ENCODE data around the gene MED29.

Gene MED29

DNA sequence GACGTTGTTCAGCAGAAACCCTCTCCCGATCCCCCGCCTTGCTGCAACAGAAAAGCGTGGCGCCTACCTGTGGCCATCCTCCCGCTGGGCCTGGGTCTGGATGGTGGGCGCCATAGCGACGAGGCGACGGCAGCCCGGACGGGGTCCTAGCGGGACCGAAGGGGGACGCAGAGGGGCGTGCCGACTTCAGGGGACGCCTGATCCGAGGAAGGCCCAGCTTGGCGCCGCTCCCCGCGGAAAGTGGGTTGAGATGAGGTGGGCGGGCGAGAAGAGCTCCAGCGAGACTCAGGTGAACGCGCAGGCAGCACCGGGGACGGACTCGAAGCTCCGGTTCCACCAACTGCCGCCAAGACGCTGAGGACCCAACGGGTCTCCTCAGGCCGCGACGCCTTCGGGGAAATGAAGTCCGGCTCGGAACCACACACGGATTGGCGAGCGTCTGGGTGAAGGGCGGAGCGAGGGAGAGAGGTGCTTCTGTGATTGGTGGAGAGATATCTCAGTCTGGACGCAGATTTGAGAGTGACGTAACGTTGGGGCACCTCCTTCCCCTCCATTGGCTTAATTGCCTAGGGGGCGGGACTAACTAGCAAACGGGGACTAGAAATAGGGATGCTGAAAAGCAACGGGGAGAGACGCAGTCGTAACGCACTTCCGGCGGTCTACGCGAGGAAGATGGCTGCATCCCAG is at the start of gene MED29, which contains the start of gene PAF1:
TSS of gene MED29 (plus strand) at position 628 of the 687 bp plus-strand sequence. CDS start at position 673, 45 bp downstream.
TSS of gene PAF1 (minus strand) at position 356 of the 687 bp plus-strand sequence. CDS start at position 114, 242 bp downstream.
- peak; percentile 100 for DNase-seq

- DNase-seq: peak; percentile 97
Measured at GRCh38 chr19:39341719-39342604, 49.2 kb upstream of the MED29 start, which contains the start of gene SAMD4B. SAMD4B (plus strand) TSS chr19:39342421; CDS start chr19:39356894, 14,473 bp downstream.

DNA sequence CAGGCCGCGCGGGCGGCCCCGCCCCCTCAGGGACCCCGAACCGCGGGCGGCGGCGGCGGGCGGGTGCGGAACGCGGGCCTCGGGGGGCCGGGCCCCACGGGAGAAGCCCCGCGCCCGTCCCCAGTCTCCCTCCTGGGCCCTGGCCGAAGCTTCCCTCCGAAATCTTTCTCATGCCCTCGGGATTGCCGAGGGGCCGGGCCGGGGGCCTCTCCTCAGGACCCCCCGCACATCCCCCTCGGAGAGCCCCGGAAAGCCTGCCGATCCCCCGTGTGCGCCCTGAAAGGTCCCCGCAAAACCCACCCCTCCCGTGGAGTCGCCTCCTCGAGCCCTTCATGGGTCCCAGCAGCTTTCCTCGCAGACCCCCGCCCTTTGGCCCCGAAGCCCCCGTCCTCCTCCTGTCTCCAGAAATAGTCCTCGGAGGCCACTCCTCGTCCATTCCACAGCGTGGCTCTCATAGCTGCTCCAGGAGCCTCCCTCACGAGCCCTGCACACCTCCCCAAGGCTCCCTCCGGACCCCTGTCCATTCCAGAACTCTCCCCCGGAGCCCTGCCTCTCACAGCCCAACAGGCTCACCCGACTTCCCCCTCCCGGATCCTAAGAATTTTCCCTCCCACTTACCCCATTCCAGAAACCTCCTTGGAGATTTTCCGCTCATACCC is 48.4 kb upstream of the MED29 start:
- no peak for DNase-seq

DNA sequence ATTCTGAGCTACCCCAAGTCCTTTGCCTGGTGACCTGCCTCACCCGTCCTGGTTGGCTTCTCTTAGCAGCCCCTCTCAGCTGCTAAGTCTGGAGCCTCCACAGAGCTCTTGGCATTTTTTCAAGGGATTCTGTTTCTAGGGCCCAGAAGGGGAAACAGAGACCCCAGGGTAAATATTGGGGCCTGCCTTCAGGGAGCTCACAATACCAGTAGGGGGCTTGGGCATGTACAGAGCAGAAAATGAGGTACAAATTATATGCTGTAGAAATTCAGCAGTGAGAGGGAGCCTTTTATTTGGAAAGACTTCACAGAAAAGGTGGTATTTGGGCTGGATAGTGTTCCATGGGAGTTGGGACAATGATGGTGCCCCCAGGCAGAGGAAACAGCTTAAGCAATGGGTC is 45.2 kb upstream of the MED29 start:
- DNase-seq: no peak

GRCh38 chr19:39347332-39348164 is 43.6 kb upstream of the MED29 start:
- no peak for DNase-seq

- DNase-seq: no peak
Measured at GRCh38 chr19:39349326-39349725, 41.9 kb upstream of the MED29 start.

DNA sequence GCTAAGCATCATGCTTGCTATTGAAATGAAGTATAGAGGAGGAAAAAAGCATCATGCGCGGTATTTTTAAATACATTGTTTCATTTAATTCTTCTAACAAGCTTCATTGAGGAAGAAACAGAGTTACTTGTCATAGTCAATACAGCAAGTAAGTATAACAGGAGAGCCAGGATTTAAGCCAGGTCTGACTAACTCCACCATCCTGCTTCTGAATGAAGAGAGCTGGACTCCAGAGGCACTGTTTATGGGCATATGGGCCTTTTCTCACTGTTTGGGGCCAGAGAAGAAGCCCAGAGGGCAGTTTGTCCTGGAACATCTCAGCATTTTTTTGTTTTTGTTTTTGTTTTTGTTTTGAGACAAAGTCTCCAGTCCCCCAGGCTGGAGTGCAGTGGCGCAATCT is 41.0 kb upstream of the MED29 start:
- no peak for DNase-seq

- DNase-seq: no peak
Measured at GRCh38 chr19:39351537-39352064, 39.6 kb upstream of the MED29 start.

DNA sequence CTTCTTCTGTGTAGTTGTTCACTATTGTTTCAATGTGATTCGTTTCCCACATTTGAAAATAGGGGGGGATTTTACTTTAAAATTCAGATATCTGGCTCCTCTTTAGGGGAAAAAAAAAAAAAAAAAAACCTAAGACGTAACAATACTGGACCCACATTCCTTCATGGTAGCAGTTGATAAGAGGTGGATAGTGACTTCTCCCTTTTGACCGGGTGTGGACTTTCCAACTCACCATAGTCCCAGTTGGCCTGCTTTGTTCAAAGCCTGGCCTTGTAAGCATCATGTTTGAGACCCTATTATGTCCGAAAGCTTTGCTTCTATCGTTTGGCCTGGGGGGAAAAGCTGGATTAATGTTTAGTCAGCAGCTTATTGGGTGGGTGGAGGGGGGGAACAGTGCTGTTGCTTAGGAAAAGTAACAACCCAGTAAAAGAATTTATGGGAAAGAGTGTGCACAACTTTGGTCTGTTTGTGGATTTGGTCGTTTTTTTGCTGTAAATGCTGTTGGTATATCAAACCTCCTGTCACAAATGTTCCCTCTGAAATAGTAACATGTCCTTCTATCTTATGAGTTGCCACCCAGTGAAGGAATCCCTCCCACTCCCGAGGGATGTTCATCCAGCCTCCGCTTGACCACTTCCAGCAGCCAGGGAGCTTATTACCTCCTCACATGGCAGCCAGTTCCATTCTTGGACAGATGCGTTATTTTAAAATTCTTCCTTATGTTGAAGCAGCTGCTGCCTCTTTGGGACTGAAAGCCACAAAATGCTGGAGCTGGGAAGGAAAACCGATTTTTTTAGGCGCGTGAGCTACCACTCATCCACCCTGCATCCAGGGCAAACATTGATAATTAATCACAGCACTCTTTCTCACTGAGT is 38.6 kb upstream of the MED29 start:
- no peak for DNase-seq

- no peak for DNase-seq
Measured at GRCh38 chr19:39355253-39355652, 35.9 kb upstream of the MED29 start.

DNA sequence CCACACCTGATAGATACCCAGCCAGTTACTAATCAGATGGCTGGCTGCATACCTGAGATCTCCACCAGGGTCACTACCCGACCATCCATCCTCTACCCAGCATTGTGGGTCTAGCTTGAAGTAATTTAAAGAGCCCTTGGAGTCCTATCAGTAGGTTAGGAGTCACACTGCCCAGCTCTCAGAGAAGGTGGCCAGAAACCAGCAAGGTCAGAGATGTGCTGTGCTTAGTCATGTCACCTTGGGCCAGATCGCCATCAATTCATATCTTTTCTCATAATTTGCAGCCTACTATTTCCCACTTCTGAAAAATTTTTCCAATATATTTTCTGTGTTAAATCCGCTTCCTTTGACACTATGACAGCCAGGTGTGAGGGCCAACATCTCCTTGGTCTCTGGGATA is 35.1 kb upstream of the MED29 start:
- no peak for DNase-seq

GRCh38 chr19:39356647-39357046 is 34.5 kb upstream of the MED29 start:
- no peak for DNase-seq

GRCh38 chr19:39359026-39359425 is 32.2 kb upstream of the MED29 start:
- DNase-seq: no peak

GRCh38 chr19:39360599-39360998 is 30.6 kb upstream of the MED29 start:
- no peak for DNase-seq

DNA sequence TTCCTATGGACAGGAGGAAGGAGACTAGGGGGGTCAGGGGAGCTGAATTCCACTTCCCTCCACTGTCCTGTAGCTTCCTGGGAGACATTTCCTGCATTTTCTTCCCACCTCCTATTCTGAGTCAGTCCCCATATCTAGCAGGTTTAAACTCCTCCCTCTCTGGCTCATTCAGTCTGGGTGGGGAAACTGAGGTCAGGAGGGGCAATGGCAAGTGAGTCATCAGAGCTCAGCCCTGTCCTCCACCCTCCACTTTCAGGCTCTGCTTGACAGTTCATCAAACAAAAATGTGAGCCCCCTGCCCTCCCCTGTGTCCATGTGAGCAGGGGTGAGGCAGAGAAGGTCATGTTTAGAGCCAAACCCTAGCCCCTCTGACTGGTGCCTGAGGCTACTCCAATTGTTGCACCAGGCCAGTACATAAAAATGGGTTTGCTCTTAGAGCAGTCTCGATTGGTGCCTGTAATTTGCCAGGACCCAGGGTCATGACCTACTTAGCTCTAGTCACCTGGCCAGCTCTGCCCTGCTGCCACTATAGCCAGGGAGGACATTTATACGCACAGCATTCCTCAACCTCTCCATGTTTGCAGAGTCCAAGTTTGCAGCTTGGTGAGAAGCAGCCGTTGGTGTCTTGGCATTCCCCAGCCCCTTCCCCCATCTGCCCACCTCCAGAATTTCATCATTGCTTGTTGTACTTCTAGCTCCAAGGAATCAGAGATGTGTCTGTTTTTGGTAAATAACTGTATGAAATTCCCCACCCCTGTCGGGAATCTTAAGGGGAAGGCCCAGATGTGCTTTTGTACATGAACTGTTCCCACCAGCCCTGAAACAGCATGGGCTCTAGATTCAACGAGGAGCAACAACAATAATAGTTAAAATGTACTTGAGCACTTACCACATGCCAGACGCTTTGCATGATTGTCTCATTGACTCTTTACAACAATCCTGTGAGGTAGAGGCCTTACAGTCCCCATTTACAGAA is 28.2 kb upstream of the MED29 start:
- no peak for DNase-seq

DNA sequence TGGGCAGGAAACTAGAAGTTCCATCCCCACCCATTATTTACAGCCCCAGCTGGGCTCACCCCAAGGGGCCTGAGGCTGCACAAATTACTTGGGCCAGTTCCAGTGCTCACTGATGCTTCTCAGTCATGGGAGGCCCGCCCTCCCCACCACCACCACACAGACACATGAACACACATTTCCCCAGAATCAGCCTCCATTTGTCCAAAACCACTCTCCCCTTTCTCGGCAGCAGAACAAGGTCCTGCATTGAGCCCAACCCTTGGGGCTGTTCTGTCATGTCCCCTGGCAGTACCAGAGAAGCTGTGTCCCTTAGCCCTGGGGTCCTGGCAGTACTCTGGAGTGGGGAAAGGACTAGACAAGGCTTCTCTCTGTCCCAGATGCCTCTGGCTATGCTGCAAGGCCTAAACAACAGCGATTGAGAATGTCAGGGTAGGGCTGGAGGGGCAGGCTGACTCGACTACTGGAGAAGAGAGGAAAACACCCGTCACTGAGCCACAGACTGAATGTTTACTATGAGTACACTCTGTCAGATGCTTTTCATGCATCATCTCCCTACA is 27.2 kb upstream of the MED29 start:
- DNase-seq: no peak

DNA sequence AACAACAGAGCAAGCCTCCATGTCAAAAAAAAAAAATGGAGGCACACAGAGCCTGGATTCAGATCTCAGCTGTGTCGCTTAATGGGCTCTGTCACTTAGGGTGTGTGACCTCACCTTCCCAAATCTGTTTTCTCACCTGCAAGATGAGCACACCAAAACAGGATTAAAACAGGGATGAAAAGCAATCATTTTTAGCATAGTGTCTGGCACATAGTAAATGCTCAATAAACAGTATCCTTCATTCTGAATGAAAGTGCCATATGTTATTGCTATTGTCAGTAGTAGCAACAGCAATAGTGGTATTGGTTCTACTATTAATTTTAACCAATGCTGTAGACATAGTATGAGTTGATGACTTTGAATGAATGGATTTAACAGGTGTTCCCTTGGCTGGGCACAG is 25.6 kb upstream of the MED29 start:
- no peak for DNase-seq

DNA sequence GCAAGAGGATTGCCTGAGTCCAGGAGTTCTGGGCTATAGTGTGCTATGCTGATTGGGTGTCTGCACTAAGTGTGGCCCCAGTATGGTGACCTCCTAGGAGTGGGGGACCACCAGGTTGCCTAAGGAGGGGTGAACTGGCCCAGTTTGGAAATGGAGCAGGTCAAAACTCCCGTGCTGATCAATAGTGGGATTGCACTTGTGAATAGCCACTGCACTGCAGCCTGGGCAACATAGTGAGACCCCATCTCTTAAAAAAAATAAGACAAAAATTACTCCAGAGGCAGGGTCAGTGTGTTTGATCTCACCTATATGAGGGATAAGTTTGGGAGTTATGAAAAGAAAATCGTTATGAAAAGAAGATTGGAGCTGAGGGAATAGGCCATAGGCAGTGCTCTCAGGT is 22.0 kb upstream of the MED29 start:
- no peak for DNase-seq

- DNase-seq: no peak
Measured at GRCh38 chr19:39370735-39371134, 20.4 kb upstream of the MED29 start.

All from NCI-H1105 treated with DMSO at 0.1 percent for 48 hours (cell line).